T47D (cell line): ENCODE results near the gene KCNIP4.

ENCODE experiments used
- DNase-seq, 2 experiments: peaks; one replicate each; pipeline versions ENCODE4 v3.0.0 to v3.0.0-alpha.2; 2011 to 2012; ENCODE audit warnings: low read depth in 1 of 2, low spot score in 1 of 2
- JUND ChIP-seq: IDR thresholded peaks from 2 replicates; pipeline ENCODE4 v1.6.1; 2012; ENCODE audit warnings: low read depth
- in situ Hi-C: cut with HindIII; loops from 2 replicates; pipeline ENCODE4 v1.10.0; 2016; ENCODE audit warnings: low sequenced_read_pairs, low pct_unique_long_range_greater_than_20kb

Gene KCNIP4

GRCh38 chr4:21763855-21764254 is 184.7 kb downstream of the KCNIP4 start:
- no peak for TF ChIP-seq JUND
- in situ Hi-C loops: no loop called here
- DNase-seq: no peak

GRCh38 chr4:21757248-21757647 is 191.3 kb downstream of the KCNIP4 start:
- TF ChIP-seq JUND: no peak
- in situ Hi-C loops: no loop called here
- DNase-seq: no peak

GRCh38 chr4:21753084-21753760 is 195.3 kb downstream of the KCNIP4 start:
- no peak for DNase-seq
- in situ Hi-C loops: no loop called here
- TF ChIP-seq JUND: no peak

- in situ Hi-C loops: no loop called here
- no peak for TF ChIP-seq JUND
- DNase-seq: no peak
Measured at GRCh38 chr4:21752616-21753015, 196.0 kb downstream of the KCNIP4 start.

GRCh38 chr4:21749924-21750323 is 198.6 kb downstream of the KCNIP4 start:
- in situ Hi-C loops: no loop called here
- no peak for TF ChIP-seq JUND
- no peak for DNase-seq

GRCh38 chr4:21749412-21749811 is 199.2 kb downstream of the KCNIP4 start:
- no peak for DNase-seq
- TF ChIP-seq JUND: no peak
- in situ Hi-C loops: no loop called here

- no peak for TF ChIP-seq JUND
- in situ Hi-C loops: no loop called here
- DNase-seq: no peak
Measured at GRCh38 chr4:21744046-21744445, 204.5 kb downstream of the KCNIP4 start.

- in situ Hi-C loops: no loop called here
- no peak for DNase-seq
- no peak for TF ChIP-seq JUND
Measured at GRCh38 chr4:21742326-21742725, 206.2 kb downstream of the KCNIP4 start.

- in situ Hi-C loops: no loop called here
- no peak for TF ChIP-seq JUND
- no peak for DNase-seq
Measured at GRCh38 chr4:21738821-21739220, 209.8 kb downstream of the KCNIP4 start.

- in situ Hi-C loops: no loop called here
- no peak for TF ChIP-seq JUND
- no peak for DNase-seq
Measured at GRCh38 chr4:21735866-21736265, 212.7 kb downstream of the KCNIP4 start.

- TF ChIP-seq JUND: no peak
- DNase-seq: no peak
- in situ Hi-C loops: no loop called here
Measured at GRCh38 chr4:21733894-21734630, 214.5 kb downstream of the KCNIP4 start.

GRCh38 chr4:21728304-21728703 is 220.3 kb downstream of the KCNIP4 start:
- no peak for DNase-seq
- in situ Hi-C loops: no loop called here
- no peak for TF ChIP-seq JUND

- no peak for DNase-seq
- TF ChIP-seq JUND: no peak
- in situ Hi-C loops: no loop called here
Measured at GRCh38 chr4:21726255-21726815, 222.2 kb downstream of the KCNIP4 start.
